Right lobe of liver (tissue), 6 donors: ENCODE results near the gene GIPR. TPM values are rescaled to one million over a fixed set of nuclear protein-coding genes. Genes with fewer than 3 reads are reported as not detected.

Source experiments
- ATAC-seq, 4 donors: fragments of 200-7000 bp; cut with Tn5 transposase; one replicate each; pipeline ENCODE4 v1.9.1; 2020; ENCODE audit warnings: mild to moderate bottlenecking in 4 of 4, moderate library complexity in 4 of 4
- DNase-seq, 3 donors: peaks; one replicate each; pipeline ENCODE4 v3.0.0-alpha.2; 2020
- H3K27ac ChIP-seq, 3 donors: fragments of 200-600 bp; one replicate each; pipeline ENCODE4 v1.8.0; 2022
- H3K27me3 ChIP-seq, 2 donors: fragments of 200-600 bp; one replicate each; pipeline ENCODE4 v1.8.0; 2022
- H3K36me3 ChIP-seq, 4 donors: fragments of 200-600 bp; sonication (generic) in 1 of 4; one replicate each; pipeline versions ENCODE4 v1.5.1 to v1.8.0; 2017 to 2022; ENCODE audit warnings: control low read depth in 1 of 4
- H3K4me1 ChIP-seq, 4 donors: fragments of 200-600 bp; sonication (generic) in 1 of 4; one replicate each; pipeline versions ENCODE4 v1.5.1 to v1.8.0; 2017 to 2022; ENCODE audit warnings: control low read depth in 1 of 4
- H3K4me3 ChIP-seq, 3 donors: fragments of 200-600 bp; one replicate each; pipeline ENCODE4 v1.8.0; 2022
- H3K9me3 ChIP-seq, 4 donors: fragments of 200-600 bp; sonication (generic) in 1 of 4; one replicate each; pipeline versions ENCODE4 v1.5.1 to v1.8.0; 2017 to 2022; ENCODE audit warnings: control low read depth in 1 of 4
- POLR2A ChIP-seq: fragments of 450-650 bp; IDR thresholded peaks from one replicate; pipeline ENCODE4 v1.6.1; 2017; ENCODE audit warnings: antibody characterized with exemption, mild to moderate bottlenecking
- WGBS: methylation state at CpG from one replicate; pipeline ENCODE4 v1.1.6; 2018; ENCODE audit warnings: low coverage, low lambda C conversion rate; ENCODE audit not compliant: insufficient coverage; ENCODE audit errors: missing lambda C conversion rate; 5-methylcytosine and 5-hydroxymethylcytosine counted together
- intact Hi-C, 2 donors: fragments of 100-400 bp; cut with DNase I; formaldehyde crosslinking; loops; one replicate each; pipeline versions ENCODE4 v1.11.2 to v1.14.1; 2022
- total RNA-seq, 6 experiments: library from RNA; depleted of rRNA in 2 of 6; stranded (reverse); fragments of >200 nt in 2 of 6; fragmentation: NEBNext Ultra II Directional in 3 of 6; extraction: Animal tissue kit (Norgen Biotek cat#: 25700) in 3 of 6; gene quantifications; one replicate each; pipeline versions ENCODE4 v1.1.0 to v1.2.4, GENCODE V29; 2016 to 2023
- TF ChIP-seq, protein P1 (sequence below), 4 donors: fragments of 200-600 bp in 3 of 4; fragments of 450-650 bp in 1 of 4; IDR thresholded peaks; one replicate each; pipeline versions ENCODE4 v1.5.1 to v1.8.0; 2016 to 2022; ENCODE audit warnings: antibody characterized with exemption in 4 of 4, mild to moderate bottlenecking in 2 of 4
- donor health status: DM: no; HTN: yes; CAD: no.
- donor health status: DM: no; HTN: no; CAD: no.
- donor health status: DM: no; HTN: no; CAD: no.
- donor health status: DM: no; HTN: yes; CAD: no.
- donor health status: DM: no; HTN: yes; CAD: no.

The GIPR gene
- total RNA-seq, 6 experiments from 2014 or later = 0.07 to 0.23 (median 0.18) TPM; not detected in 2

DNA sequence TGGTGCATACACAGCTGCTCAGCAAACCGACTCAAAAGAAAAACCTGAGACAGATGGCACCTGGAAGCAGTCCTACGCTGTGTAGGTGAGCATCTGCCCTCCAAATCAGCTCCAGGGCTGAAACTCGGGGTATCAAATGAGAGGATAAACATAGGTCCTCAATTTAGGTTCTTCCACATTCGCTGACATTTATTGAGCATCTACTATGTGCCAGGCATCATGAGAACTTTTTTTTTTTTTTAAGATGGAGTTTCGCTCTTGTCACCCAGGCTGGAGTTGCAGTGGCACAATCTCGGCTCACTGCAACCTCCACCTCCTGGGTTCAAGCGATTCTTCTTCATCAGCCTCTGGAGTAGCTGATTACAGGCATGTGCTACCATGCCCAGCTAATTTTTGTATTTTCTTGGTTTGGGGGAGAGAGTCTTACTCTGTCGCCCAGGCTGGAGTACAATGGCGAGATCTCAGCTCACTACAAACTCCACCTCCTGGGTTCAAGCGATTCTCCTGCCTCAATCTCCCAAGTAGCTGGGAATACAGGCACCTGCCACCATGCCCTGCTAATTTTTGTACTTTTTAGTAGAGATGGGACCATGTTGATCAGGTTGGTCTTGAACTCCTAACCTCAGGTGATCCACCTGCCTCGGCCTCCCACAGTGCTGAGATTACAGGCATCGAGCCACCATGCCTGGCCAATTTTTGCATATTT lies 37.8 kb downstream of the GIPR start:
- Histone ChIP-seq H3K27ac (no peak overlapping the region), H3K4me1 (no peaks in the 10 kb centered on the region), H3K9me3 (no peaks in the 10 kb centered on the region), H3K27me3 (no peaks in the 10 kb centered on the region), H3K4me3 (no peak overlapping the region), H3K36me3 (peaks cover 0 to 7% (median 0%) of the 10 kb centered on the region in 4 donors)
- no peak for TF ChIP-seq POLR2A
- TF ChIP-seq, protein P1, sequence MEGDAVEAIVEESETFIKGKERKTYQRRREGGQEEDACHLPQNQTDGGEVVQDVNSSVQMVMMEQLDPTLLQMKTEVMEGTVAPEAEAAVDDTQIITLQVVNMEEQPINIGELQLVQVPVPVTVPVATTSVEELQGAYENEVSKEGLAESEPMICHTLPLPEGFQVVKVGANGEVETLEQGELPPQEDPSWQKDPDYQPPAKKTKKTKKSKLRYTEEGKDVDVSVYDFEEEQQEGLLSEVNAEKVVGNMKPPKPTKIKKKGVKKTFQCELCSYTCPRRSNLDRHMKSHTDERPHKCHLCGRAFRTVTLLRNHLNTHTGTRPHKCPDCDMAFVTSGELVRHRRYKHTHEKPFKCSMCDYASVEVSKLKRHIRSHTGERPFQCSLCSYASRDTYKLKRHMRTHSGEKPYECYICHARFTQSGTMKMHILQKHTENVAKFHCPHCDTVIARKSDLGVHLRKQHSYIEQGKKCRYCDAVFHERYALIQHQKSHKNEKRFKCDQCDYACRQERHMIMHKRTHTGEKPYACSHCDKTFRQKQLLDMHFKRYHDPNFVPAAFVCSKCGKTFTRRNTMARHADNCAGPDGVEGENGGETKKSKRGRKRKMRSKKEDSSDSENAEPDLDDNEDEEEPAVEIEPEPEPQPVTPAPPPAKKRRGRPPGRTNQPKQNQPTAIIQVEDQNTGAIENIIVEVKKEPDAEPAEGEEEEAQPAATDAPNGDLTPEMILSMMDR (IDR thresholded peaks at IDR 0.05) = no peak
- WGBS = 92% methylated on average over 9 of the region's 12 CpGs
- ATAC-seq (no peak), DNase-seq (no peak)
- intact Hi-C loops = no loop called here

DNA sequence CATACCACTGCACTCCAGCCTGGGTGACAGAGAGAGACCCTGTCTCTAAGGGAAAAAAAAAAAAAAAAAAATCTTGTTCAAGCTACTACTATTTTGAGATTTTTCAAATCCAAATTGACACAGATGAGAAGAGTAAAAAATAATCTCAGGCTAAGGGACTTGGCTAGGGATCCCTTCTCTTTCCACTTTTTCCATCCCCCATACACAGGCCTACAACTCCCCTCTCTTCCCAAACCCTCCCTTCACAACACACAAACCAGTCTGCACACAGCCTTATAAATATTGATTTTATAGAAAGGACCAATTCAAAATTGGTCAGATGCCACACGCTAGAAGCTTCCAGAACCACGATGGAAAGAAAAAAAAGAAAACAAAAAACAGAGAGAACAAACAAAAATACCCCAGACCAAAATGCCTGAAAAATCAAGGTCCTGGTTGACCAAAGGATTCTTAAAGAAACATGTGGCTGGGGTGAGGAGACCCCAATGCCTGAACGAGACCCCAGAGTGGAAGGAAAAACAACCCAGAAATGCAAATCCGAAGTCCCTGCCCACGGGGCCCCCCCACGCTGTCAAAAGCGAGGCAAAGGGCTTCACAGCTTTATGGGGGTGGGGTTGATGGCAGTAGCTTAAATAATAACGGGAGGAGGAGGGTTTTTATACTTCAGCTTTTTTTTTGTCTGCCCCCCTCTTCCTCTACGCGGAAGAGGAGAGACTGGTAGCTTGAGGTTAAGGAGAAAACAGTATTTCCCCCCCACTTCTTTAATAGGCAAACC lies 42.5 kb downstream of the GIPR start:
- H3K36me3 ChIP-seq = peaks cover 0 to 18% (median under 1%) of the 10 kb centered on the region in 4 donors
- 69% methylated on average over 9 of the region's 10 CpGs for WGBS
- intact Hi-C loops = no loop called here
- no peak for TF ChIP-seq POLR2A
- TF ChIP-seq, protein P1 (IDR thresholded peaks at IDR 0.05) = no peak
- ATAC-seq (no peak), DNase-seq (no peak)
- H3K27ac ChIP-seq = no peak overlapping the region
- no peak overlapping the region for H3K4me3 ChIP-seq
- no peaks in the 10 kb centered on the region for H3K9me3 ChIP-seq
- no peaks in the 10 kb centered on the region for H3K4me1 ChIP-seq
- H3K27me3 ChIP-seq = no peaks in the 10 kb centered on the region

DNA sequence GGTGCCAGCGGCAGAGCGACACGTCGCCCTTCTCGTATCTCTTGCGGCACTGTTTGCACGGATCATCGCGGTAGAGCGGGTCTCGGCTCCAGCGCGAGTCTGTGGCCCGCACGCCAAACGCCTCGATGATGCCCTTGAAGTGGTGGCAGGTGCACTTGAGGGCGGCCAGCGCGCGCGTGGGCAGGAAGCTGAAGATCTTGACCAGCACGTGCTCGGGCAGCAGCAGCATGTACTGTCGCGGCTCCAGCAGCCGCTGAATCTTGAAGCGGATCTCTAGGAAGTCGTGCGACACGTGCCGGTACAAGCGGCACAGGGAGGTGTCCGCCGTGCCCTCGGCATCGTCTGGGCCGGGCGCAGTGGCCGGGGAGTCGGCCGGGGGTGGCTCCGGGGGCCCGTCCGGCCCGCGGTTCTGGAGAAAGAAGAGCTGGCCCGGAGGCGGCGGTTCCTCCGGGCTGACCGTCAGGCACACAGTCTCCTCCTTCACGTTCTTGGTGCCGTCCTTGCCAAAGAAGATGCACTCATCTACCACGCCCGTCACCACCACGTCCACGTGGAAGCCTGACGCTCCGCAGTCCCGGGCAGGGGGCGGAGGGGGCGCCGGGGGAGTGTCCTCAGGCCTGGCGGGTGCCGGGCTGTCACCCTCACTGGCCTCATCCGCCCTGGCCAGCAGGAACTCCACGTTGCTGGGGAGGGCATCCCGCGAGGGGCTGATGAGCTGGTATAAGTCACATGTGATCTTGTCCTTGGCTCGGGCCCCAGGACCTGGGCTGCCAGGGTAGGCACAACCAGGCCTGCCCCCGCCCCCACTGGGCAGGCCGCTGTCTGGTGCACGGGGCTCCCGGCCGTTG lies 44.1 kb downstream of the GIPR start:
- TF ChIP-seq, protein P1 (IDR thresholded peaks at IDR 0.05) = no peak
- no peak for TF ChIP-seq POLR2A
- ATAC-seq = no peak
- WGBS = 95% methylated on average over 21 of the region's 76 CpGs
- peak in 1 of 3 donors; percentile 68 for DNase-seq
- Histone ChIP-seq H3K4me1 (peaks cover 0 to 7% (median 0%) of the 10 kb centered on the region in 4 donors), H3K4me3 (no peak overlapping the region), H3K27me3 (no peaks in the 10 kb centered on the region), H3K9me3 (no peaks in the 10 kb centered on the region), H3K36me3 (peaks cover 0 to 18% (median under 1%) of the 10 kb centered on the region in 4 donors), H3K27ac (no peak overlapping the region)
- intact Hi-C loops = no loop called here

DNA sequence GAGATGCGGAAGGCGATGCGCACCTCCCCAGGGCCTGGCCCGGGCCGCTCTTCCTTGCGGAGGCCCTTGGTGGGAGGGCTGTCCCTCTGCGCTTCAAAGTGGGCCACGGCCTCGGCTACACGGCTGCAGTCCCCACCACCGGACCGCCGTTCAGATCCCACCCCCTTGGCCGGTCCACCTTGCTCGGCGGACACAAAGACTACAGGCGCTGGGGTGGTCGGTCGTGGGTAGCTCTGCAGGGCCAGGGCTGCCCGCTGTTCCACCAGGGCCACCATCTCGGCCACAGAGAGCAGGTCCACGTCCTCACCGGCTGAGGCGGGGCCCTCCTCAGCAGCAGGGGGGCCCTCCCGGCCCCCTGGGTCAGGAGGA lies 44.7 kb downstream of the GIPR start:
- no peaks in the 10 kb centered on the region for H3K27me3 ChIP-seq
- no peak for TF ChIP-seq POLR2A
- TF ChIP-seq, protein P1 (IDR thresholded peaks at IDR 0.05) = no peak
- no peaks in the 10 kb centered on the region for H3K9me3 ChIP-seq
- intact Hi-C loops = no loop called here
- DNase-seq (no peak), ATAC-seq (no peak)
- H3K27ac ChIP-seq = no peak overlapping the region
- H3K4me1 ChIP-seq = peaks cover 0 to 7% (median 0%) of the 10 kb centered on the region in 4 donors
- peaks cover 0 to 18% (median under 1%) of the 10 kb centered on the region in 4 donors for H3K36me3 ChIP-seq
- WGBS = no CpG with 5 or more reads among the region's 25 CpGs
- no peak overlapping the region for H3K4me3 ChIP-seq
